Measurements from ENCODE around the gene RNF112.

Gene RNF112

DNA sequence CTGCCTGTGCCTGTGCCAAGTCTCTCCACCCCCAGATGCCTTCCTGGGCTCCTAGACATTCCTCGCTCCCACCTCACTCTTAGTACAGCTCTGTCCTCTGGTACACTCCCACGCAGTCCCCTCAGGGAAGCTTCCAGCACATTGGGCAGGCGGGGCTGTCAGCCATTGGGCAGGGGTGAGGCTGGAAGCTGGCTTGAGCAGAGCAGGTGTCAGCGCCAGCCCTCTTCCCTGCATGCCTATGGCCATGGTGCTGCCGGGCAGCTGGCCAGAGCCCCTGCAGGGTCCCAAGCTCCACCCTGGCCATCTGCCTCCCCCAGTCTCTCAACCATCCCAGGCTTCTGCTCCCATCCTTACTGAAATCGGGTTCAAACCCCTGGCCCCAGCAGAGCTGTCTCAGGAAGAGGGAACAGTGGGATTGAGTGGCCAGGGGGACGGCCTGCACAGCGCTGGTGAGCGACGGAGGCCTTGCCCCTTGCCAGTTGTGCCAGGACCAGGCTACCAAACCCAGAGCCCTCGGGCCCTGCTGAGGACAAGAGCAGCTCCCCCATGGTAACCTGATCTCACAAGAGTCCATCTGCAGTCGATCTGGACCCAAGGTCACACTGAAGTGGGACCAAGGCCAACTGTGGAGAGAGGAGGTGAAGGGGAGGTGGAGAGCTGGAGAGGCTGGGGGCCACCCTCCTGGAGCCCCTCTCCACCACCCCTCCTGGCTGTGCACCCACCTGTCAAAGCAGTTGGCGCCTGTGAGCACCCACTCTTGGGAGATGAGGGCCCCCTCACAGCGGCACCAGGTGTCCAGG lies 46.1 kb upstream of the RNF112 start:
- no peaks in the 10 kb centered on the region for H3K9me2 ChIP-seq (replicated peaks; ENCODE audit: insufficient read depth, low read length)
- no peaks in the 10 kb centered on the region for H3K36me3 ChIP-seq (ENCODE audit: low read length)
- H2AFZ ChIP-seq (ENCODE audit: low read depth, low read length, severe bottlenecking): no peak overlapping the region
- no peak overlapping the region for H3K4me3 ChIP-seq (ENCODE audit: insufficient read depth, low read length, poor library complexity, severe bottlenecking)
- H3K4me2 ChIP-seq (ENCODE audit: low read depth, low read length, poor library complexity, severe bottlenecking): no peak overlapping the region
- TF ChIP-seq EZH2phosphoT487 (conservative IDR thresholded peaks at IDR 0.05; ENCODE audit: low read length): no peak
- TF ChIP-seq CTCF (IDR thresholded peaks at IDR 0.05; ENCODE audit: insufficient read depth, low read length, poor library complexity, severe bottlenecking): no peak
- H3K9me3 ChIP-seq (ENCODE audit: insufficient read depth, low read length): no peaks in the 10 kb centered on the region
- H4K20me1 ChIP-seq (ENCODE audit: low read depth, low read length): no peaks in the 10 kb centered on the region
- H3K27me3 ChIP-seq (ENCODE audit: low read length): no peaks in the 10 kb centered on the region
- H3K27ac ChIP-seq (ENCODE audit: low read depth, low read length): no peak overlapping the region
- H3K79me2 ChIP-seq (ENCODE audit: insufficient read depth, low read length): no peaks in the 10 kb centered on the region
- no peak overlapping the region for H3K9ac ChIP-seq (ENCODE audit: low read length)
- H3F3A ChIP-seq (ENCODE audit: insufficient read depth): 0 out of 2 replicates have a peak, but pooled peaks cover 3% of the 10 kb centered on the region

GRCh38 chr17:19365499-19365817 lies 45.6 kb upstream of the RNF112 start:
- 0 out of 2 replicates have a peak, but pooled peaks cover 3% of the 10 kb centered on the region for H3F3A ChIP-seq (ENCODE audit: insufficient read depth)
- no peak overlapping the region for H3K9ac ChIP-seq (ENCODE audit: low read length)
- H3K79me2 ChIP-seq (ENCODE audit: insufficient read depth, low read length): no peaks in the 10 kb centered on the region
- H3K36me3 ChIP-seq (ENCODE audit: low read length): no peaks in the 10 kb centered on the region
- H3K4me3 ChIP-seq (ENCODE audit: insufficient read depth, low read length, poor library complexity, severe bottlenecking): no peak overlapping the region
- no peaks in the 10 kb centered on the region for H3K27me3 ChIP-seq (ENCODE audit: low read length)
- H3K9me3 ChIP-seq (ENCODE audit: insufficient read depth, low read length): no peaks in the 10 kb centered on the region
- no peak overlapping the region for H2AFZ ChIP-seq (ENCODE audit: low read depth, low read length, severe bottlenecking)
- no peaks in the 10 kb centered on the region for H4K20me1 ChIP-seq (ENCODE audit: low read depth, low read length)
- no peak overlapping the region for H3K27ac ChIP-seq (ENCODE audit: low read depth, low read length)
- no peaks in the 10 kb centered on the region for H3K9me2 ChIP-seq (replicated peaks; ENCODE audit: insufficient read depth, low read length)
- no peak overlapping the region for H3K4me2 ChIP-seq (ENCODE audit: low read depth, low read length, poor library complexity, severe bottlenecking)
- TF ChIP-seq CTCF (IDR thresholded peaks at IDR 0.05; ENCODE audit: insufficient read depth, low read length, poor library complexity, severe bottlenecking) (no peak), EZH2phosphoT487 (conservative IDR thresholded peaks at IDR 0.05; ENCODE audit: low read length) (no peak)

DNA sequence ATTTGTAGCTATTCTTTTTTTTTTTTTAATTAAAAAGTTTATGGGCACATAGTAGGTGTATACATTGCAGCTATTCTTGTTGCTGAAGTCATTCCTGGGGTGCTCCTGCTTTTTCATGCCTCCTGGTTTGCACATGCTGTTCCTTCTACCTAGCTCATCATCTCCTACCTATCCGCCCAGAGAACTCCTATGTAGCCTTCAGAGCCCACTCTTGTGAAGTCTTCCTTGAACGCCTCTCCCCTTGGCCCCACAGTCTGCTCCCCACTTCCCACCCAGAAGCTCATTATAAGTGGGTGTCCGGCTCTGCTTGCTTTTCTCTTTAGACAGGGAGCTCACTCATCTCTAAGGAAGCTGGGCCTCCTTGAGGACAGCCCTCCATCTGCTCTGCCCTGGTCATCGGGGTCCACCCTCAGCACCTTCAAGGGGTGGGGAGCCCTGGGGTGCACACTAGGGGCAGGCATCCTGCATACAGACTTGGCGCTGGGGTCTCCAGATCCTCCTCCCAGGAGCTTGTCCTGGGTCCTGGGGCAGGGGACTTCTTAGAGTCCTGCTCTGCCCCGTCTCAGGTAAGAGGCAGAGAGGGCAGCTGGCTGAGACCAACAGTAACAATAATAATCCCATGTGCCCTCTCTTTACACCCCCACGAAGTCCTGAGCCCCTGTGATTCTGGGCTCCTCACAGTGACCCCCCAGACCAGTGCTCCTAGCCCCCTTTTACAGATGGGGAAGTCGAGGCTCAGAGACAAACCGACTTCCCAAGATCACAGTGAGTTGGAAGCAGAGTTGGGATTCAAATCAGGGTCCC lies 45.0 kb upstream of the RNF112 start:
- Histone ChIP-seq H2AFZ (ENCODE audit: low read depth, low read length, severe bottlenecking) (no peak overlapping the region), H3K27ac (ENCODE audit: low read depth, low read length) (no peak overlapping the region), H3K27me3 (ENCODE audit: low read length) (no peaks in the 10 kb centered on the region), H4K20me1 (ENCODE audit: low read depth, low read length) (no peaks in the 10 kb centered on the region; the same call in 1 of the 2 replicates), H3K4me2 (ENCODE audit: low read depth, low read length, poor library complexity, severe bottlenecking) (no peak overlapping the region), H3K9ac (ENCODE audit: low read length) (no peak overlapping the region), H3K4me3 (ENCODE audit: insufficient read depth, low read length, poor library complexity, severe bottlenecking) (no peak overlapping the region), H3K36me3 (ENCODE audit: low read length) (no peaks in the 10 kb centered on the region), H3K9me2 (replicated peaks; ENCODE audit: insufficient read depth, low read length) (no peaks in the 10 kb centered on the region), H3K79me2 (ENCODE audit: insufficient read depth, low read length) (no peaks in the 10 kb centered on the region), H3K9me3 (ENCODE audit: insufficient read depth, low read length) (no peaks in the 10 kb centered on the region), H3F3A (ENCODE audit: insufficient read depth) (0 out of 2 replicates have a peak, but pooled peaks cover 3% of the 10 kb centered on the region)
- TF ChIP-seq CTCF (IDR thresholded peaks at IDR 0.05; ENCODE audit: insufficient read depth, low read length, poor library complexity, severe bottlenecking): no peak
- no peak for TF ChIP-seq EZH2phosphoT487 (conservative IDR thresholded peaks at IDR 0.05; ENCODE audit: low read length)

Measured in SU-DHL-6 (cell line).